Osteoblast (primary cell): ENCODE data around the gene IL36RN. TPM values are rescaled to one million over a fixed set of nuclear protein-coding genes. Genes with fewer than 3 reads are reported as not detected.
A peak's percentile ranks its signal among the peaks of the same experiment; 100 is the strongest.

Experiments used
- DNase-seq: peaks from one replicate; pipeline ENCODE4 v3.0.0; 2011; ENCODE audit warnings: low spot score, mixed read lengths; ENCODE audit not compliant: insufficient read length; ENCODE audit errors: missing footprints
- H2AFZ ChIP-seq: 2 replicates; pipeline ENCODE4 v1.6.0; 2011; ENCODE audit warnings: mild to moderate bottlenecking, low read length
- H3K27ac ChIP-seq: 2 replicates; pipeline ENCODE4 v1.5.1; 2011; ENCODE audit warnings: mild to moderate bottlenecking, low read depth, low read length, moderate library complexity
- H3K27me3 ChIP-seq: 2 replicates; pipeline ENCODE4 v1.6.0; 2012; ENCODE audit warnings: mild to moderate bottlenecking, control low read depth, inconsistent platforms, low read length, moderate library complexity; ENCODE audit not compliant: insufficient read depth
- H3K36me3 ChIP-seq: 2 replicates; pipeline ENCODE4 v1.5.1; 2011; ENCODE audit warnings: mild to moderate bottlenecking, low read length, control low read depth, moderate library complexity; ENCODE audit not compliant: insufficient read depth
- H3K4me1 ChIP-seq: 2 replicates; pipeline ENCODE4 v1.5.1; 2011; ENCODE audit warnings: mild to moderate bottlenecking, low read length, control low read depth, moderate library complexity; ENCODE audit not compliant: insufficient read depth
- H3K4me2 ChIP-seq: 2 replicates; pipeline ENCODE4 v1.6.0; 2011; ENCODE audit warnings: mild to moderate bottlenecking, low read length; ENCODE audit not compliant: insufficient read depth
- H3K4me3 ChIP-seq: fragments of 200-600 bp; sonication (generic); 3 replicates; pipeline ENCODE4 v1.5.1; 2012; ENCODE audit warnings: mild to moderate bottlenecking, low read length, inconsistent platforms; ENCODE audit not compliant: insufficient read depth
- H3K79me2 ChIP-seq: 2 replicates; pipeline ENCODE4 v1.6.0; 2012; ENCODE audit warnings: mild to moderate bottlenecking, low read length, control low read depth, inconsistent platforms; ENCODE audit not compliant: insufficient read depth
- H3K9me3 ChIP-seq: 2 replicates; pipeline ENCODE4 v1.5.1; 2011; ENCODE audit warnings: low read depth, low read length, control low read depth
- H4K20me1 ChIP-seq: 2 replicates; pipeline ENCODE4 v1.6.0; 2012; ENCODE audit warnings: mild to moderate bottlenecking, low read length, control low read depth; ENCODE audit not compliant: insufficient read depth
- total RNA-seq: library from RNA; depleted of rRNA; stranded (reverse); fragments of >200 nt; gene quantifications from 2 replicates; pipeline ENCODE4 v1.2.3, GENCODE V29; 2012
- TF ChIP-seq, protein P1 (sequence below): IDR thresholded peaks from 2 replicates; pipeline ENCODE4 v1.5.1; 2011; ENCODE audit warnings: mild to moderate bottlenecking, low read depth, low read length, moderate library complexity; ENCODE audit errors: extremely low read depth

IL36RN gene
- total RNA-seq, 1 donor = not detected

DNA sequence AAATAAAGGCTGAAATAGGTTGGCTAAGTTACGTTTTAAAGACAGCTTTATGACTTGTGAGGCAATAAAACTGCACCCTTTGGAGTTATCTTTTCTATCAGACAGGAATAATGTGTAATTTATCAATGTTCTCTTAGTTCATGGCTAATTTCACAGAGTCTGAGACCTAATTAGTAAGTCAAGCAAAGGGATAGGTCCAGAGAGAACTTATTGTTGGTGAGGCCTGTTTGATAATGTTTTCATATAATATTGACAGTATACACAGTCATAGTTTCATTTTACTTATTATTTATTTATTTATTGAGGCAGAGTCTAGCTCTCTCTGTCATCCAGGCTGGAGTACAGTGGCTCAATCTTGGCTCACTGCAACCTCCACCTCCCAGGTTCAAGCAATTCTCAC lies 1.9 kb upstream of the IL36RN start:
- TF ChIP-seq, protein P1, sequence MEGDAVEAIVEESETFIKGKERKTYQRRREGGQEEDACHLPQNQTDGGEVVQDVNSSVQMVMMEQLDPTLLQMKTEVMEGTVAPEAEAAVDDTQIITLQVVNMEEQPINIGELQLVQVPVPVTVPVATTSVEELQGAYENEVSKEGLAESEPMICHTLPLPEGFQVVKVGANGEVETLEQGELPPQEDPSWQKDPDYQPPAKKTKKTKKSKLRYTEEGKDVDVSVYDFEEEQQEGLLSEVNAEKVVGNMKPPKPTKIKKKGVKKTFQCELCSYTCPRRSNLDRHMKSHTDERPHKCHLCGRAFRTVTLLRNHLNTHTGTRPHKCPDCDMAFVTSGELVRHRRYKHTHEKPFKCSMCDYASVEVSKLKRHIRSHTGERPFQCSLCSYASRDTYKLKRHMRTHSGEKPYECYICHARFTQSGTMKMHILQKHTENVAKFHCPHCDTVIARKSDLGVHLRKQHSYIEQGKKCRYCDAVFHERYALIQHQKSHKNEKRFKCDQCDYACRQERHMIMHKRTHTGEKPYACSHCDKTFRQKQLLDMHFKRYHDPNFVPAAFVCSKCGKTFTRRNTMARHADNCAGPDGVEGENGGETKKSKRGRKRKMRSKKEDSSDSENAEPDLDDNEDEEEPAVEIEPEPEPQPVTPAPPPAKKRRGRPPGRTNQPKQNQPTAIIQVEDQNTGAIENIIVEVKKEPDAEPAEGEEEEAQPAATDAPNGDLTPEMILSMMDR = no peak
- no peaks in the 10 kb centered on the region for H3K79me2 ChIP-seq
- H3K4me3 ChIP-seq = no peak overlapping the region
- no peaks in the 10 kb centered on the region for H4K20me1 ChIP-seq
- no peak overlapping the region for H2AFZ ChIP-seq
- H3K27me3 ChIP-seq = peaks cover 10% of the 10 kb centered on the region
- peak; percentile 67 for DNase-seq
- H3K4me2 ChIP-seq = no peak overlapping the region
- no peaks in the 10 kb centered on the region for H3K4me1 ChIP-seq
- peaks cover 2% of the 10 kb centered on the region for H3K9me3 ChIP-seq
- no peak overlapping the region for H3K27ac ChIP-seq
- H3K36me3 ChIP-seq = no peaks in the 10 kb centered on the region

DNA sequence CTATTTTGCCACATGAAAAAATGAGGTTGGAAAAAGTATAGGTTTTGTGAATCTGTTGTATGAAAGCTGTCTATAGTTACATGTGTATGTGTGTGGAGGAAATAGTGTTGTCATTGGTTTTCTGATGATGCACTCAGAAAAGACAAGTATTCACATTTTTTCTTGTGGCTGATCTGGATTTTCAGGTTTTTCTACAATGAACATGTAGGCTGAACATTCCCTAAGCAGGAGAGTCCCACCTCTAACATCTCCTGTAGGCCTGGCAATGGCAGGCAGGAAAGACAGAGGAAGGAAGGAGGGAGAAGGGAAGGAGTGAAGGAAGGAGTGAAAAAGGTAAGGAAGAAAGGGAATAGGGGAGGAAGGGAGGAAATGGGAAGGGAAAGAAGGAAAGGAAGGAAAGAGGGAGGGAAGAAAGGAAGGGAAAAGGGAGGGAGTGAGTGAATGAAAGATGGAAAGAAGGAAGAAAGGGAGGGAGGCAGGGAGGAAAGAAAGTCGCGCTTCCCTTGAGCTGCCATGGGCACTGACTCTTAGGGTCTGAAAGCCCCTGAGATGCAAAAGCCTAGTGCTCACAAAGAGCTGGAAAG lies 495 bp upstream of the IL36RN start:
- H3K4me2 ChIP-seq = no peak overlapping the region
- no peaks in the 10 kb centered on the region for H3K79me2 ChIP-seq
- no peaks in the 10 kb centered on the region for H4K20me1 ChIP-seq
- DNase-seq = no peak
- H3K9me3 ChIP-seq = peaks cover 2% of the 10 kb centered on the region
- H3K4me3 ChIP-seq = no peak overlapping the region
- TF ChIP-seq, protein P1 = no peak
- H3K4me1 ChIP-seq = no peaks in the 10 kb centered on the region
- peaks cover 12% of the 10 kb centered on the region for H3K27me3 ChIP-seq
- no peaks in the 10 kb centered on the region for H3K36me3 ChIP-seq
- H3K27ac ChIP-seq = no peak overlapping the region
- H2AFZ ChIP-seq = no peak overlapping the region

DNA sequence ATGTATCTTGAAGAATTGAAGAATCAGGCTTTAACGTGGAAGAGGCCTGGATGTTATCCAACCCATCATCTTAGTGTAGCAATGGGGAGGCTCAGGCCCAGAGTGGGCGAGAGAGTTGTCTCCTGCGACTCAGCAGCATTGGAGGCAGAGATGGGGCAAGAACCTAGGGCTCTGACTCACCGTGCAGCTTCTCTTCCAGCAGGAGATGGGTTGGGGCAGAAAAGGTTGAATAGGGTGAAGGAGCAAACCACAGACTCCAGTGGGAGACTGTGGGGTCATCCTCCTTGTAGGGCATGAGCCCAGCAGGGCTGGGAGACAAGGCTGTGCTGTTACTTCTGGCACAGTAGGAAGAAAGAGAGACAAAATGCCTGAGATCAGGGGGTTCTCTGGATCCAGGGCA lies 1.4 kb downstream of the IL36RN start:
- no peaks in the 10 kb centered on the region for H3K36me3 ChIP-seq
- H3K4me3 ChIP-seq = no peak overlapping the region
- H3K4me1 ChIP-seq = no peaks in the 10 kb centered on the region
- TF ChIP-seq, protein P1 = no peak
- peaks cover 19% of the 10 kb centered on the region for H3K27me3 ChIP-seq
- no peaks in the 10 kb centered on the region for H3K79me2 ChIP-seq
- H3K9me3 ChIP-seq = no peaks in the 10 kb centered on the region
- no peak overlapping the region for H3K27ac ChIP-seq
- no peak overlapping the region for H3K4me2 ChIP-seq
- H2AFZ ChIP-seq = no peak overlapping the region
- no peak for DNase-seq
- no peaks in the 10 kb centered on the region for H4K20me1 ChIP-seq

DNA sequence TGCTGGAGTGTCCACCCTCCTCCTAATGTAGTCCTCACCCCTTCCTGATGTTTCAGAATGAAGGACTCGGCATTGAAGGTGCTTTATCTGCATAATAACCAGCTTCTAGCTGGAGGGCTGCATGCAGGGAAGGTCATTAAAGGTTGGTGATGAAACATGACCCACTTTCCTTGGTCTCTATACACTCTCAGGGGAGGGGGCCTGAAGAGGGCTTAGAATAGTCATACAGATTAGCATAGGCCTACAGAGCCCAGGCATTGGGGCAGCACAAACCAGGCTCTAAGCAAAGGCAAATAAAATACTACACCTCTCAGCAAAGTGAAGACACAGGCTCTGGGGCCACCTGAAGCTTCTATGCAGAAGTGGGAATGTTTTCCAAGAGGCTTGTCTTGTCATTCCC lies 1.8 kb downstream of the IL36RN start:
- H2AFZ ChIP-seq = no peak overlapping the region
- no peak overlapping the region for H3K4me2 ChIP-seq
- no peak for DNase-seq
- TF ChIP-seq, protein P1 = no peak
- H3K9me3 ChIP-seq = no peaks in the 10 kb centered on the region
- H3K36me3 ChIP-seq = no peaks in the 10 kb centered on the region
- no peaks in the 10 kb centered on the region for H3K4me1 ChIP-seq
- no peaks in the 10 kb centered on the region for H3K79me2 ChIP-seq
- no peak overlapping the region for H3K4me3 ChIP-seq
- no peaks in the 10 kb centered on the region for H4K20me1 ChIP-seq
- H3K27me3 ChIP-seq = peaks cover 19% of the 10 kb centered on the region
- no peak overlapping the region for H3K27ac ChIP-seq
